SK-N-SH (cell line): Measurements from ENCODE around the gene RFTN1.

Experiments used
- EP300 ChIP-seq, 2 experiments: IDR thresholded peaks; 2 replicates each; pipeline versions ENCODE4 v1.4.0 to v1.6.1; 2012; ENCODE audit warnings: borderline replicate concordance in 1 of 2, low read depth in 1 of 2, low read length in 1 of 2
- FOXM1 ChIP-seq: IDR thresholded peaks from 2 replicates; pipeline ENCODE4 v1.4.0; 2012; ENCODE audit warnings: low read depth, mild to moderate bottlenecking
- MXI1 ChIP-seq: IDR thresholded peaks from 2 replicates; pipeline ENCODE4 v1.6.1; 2012; ENCODE audit warnings: mild to moderate bottlenecking, low read depth, low read length, improper control_type of control experiment
- RAD21 ChIP-seq: IDR thresholded peaks from 2 replicates; pipeline ENCODE4 v1.6.1; 2012; ENCODE audit warnings: mild to moderate bottlenecking, low read length
- RXRA ChIP-seq: IDR thresholded peaks from 2 replicates; pipeline ENCODE4 v1.4.0; 2012; ENCODE audit warnings: low read depth, mild to moderate bottlenecking, borderline replicate concordance
- TF ChIP-seq, protein P1 (sequence below): fragments of 200-600 bp; sonication (generic); IDR thresholded peaks from 2 replicates; pipeline ENCODE4 v1.6.1; 2017; ENCODE audit warnings: antibody characterized with exemption, mild to moderate bottlenecking, moderate library complexity

DNA sequence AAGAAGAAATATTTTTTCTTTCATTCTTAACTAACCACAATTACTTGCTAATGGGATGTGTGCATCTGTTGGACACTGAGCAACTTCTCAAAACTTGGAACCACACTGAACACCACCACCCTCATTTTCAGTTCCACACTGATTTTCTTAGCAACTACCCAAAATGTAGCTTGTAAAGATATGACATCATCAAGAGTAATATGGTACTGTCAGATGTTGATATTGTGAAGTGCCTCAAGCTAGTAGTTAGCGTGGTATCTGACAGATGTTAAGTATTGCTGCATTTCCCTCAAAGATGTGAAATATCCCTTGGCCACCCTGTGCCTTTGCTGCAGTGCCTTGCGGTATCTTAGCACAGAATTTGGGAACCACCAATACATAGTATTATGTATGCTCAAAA, 9.3 kb downstream of the RFTN1 start:
- TF ChIP-seq, protein P1, sequence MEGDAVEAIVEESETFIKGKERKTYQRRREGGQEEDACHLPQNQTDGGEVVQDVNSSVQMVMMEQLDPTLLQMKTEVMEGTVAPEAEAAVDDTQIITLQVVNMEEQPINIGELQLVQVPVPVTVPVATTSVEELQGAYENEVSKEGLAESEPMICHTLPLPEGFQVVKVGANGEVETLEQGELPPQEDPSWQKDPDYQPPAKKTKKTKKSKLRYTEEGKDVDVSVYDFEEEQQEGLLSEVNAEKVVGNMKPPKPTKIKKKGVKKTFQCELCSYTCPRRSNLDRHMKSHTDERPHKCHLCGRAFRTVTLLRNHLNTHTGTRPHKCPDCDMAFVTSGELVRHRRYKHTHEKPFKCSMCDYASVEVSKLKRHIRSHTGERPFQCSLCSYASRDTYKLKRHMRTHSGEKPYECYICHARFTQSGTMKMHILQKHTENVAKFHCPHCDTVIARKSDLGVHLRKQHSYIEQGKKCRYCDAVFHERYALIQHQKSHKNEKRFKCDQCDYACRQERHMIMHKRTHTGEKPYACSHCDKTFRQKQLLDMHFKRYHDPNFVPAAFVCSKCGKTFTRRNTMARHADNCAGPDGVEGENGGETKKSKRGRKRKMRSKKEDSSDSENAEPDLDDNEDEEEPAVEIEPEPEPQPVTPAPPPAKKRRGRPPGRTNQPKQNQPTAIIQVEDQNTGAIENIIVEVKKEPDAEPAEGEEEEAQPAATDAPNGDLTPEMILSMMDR = no peak
- TF ChIP-seq RXRA (no peak), FOXM1 (no peak), RAD21 (no peak), MXI1 (no peak), EP300 (IDR thresholded peaks at IDR 0.05; ENCODE audit: borderline replicate concordance in 1 of 2, low read depth in 1 of 2, low read length in 1 of 2) (no peak)
